Measurements from ENCODE around the gene PXDN. TPM values are rescaled to one million over a fixed set of nuclear protein-coding genes. Genes with fewer than 3 reads are reported as not detected.

PXDN gene
- total and polyA plus RNA-seq, 2 donors (not counting 3 experiments of a cell fraction or from before 2014, with no cell fraction given), result 231 to 308 TPM

DNA sequence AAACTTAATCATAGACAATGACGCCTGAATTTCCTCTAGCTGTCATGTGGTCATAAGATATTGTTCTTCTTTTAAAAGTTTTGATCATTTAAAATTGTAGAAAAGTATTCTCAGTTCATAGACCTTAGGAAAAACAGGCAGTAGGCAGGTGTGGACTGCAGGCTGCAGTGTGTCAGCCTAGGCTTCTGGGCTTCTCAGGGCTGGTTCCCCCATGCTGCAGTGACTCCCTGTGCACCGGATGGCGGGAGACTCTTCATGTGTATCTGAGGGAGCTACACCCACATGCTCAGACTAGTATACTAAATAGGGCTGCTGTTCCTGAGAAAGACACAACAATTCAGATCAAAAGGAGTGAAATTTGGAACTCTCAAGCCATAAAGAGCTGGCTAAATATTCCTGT is 72.4 kb downstream of the PXDN start:
- POLR2A ChIA-PET, result no interaction called here
- Histone ChIP-seq H3K9me1 (replicated peaks; ENCODE audit: control insufficient read depth, extremely low read depth, insufficient read depth, low read length) (no peaks in the 10 kb centered on the region), H2AFZ (ENCODE audit: low read depth, low read length) (no peak overlapping the region), H3K4me2 (ENCODE audit: insufficient read depth, low read length) (no peak overlapping the region), H3K9me3 (replicated peaks; ENCODE audit: control insufficient read depth, insufficient read depth, low read length) (no peaks in the 10 kb centered on the region), H3K36me3 (ENCODE audit: control insufficient read depth in 2 of 2, extremely low read depth in 1 of 2, insufficient read depth in 2 of 2, low read length in 2 of 2) (peaks cover 6 to 27% of the 10 kb centered on the region in 2 experiments), H4K20me1 (replicated peaks; ENCODE audit: control insufficient read depth, extremely low read depth, insufficient read depth, low read length) (no peaks in the 10 kb centered on the region), H3K79me2 (ENCODE audit: control insufficient read depth, insufficient read depth, low read length) (no peaks in the 10 kb centered on the region), H3K4me1 (ENCODE audit: control insufficient read depth, extremely low read depth, insufficient read depth, low read length) (no peaks in the 10 kb centered on the region), H3K4me3 (replicated peaks in 1 of 3; ENCODE audit: insufficient read depth in 1 of 3, low read depth in 1 of 3, low read length in 3 of 3) (no peak overlapping the region), H3K27me3 (ENCODE audit: control insufficient read depth in 2 of 2, insufficient read depth in 2 of 2, low read length in 2 of 2) (no peaks in the 10 kb centered on the region), H3K9ac (replicated peaks; ENCODE audit: extremely low read depth, insufficient read depth, low read length) (no peak overlapping the region), H3K27ac (ENCODE audit: insufficient read depth, low read depth, low read length) (no peak overlapping the region)
- BruUV-seq (replicated peaks), result no TSS peak
- dilution Hi-C loops (cut with MboI; ENCODE audit: extremely low pct_ligation_motif_present, low sequenced_read_pairs), result no loop called here
- CTCF ChIA-PET, result interaction anchor here (1.0 to 2.9 kb wide), 4 partner anchors 15 to 79 kb away, joined by 3 to 17 read pairs (median 4); no protein-coding TSS in a partner anchor
- intact Hi-C loops (cut with micrococcal nuclease), result no loop called here
- TF ChIP-seq JUN (IDR thresholded peaks at IDR 0.05; ENCODE audit: borderline replicate concordance, insufficient read depth, insufficient read length, low read depth) (no peak), POLR2A (IDR thresholded peaks at IDR 0.05; ENCODE audit: low read depth, low read length) (no peak), POLR2AphosphoS5 (IDR thresholded peaks at IDR 0.05; ENCODE audit: insufficient read depth, low read depth, low read length) (no peak), GATA2 (IDR thresholded peaks at IDR 0.05; ENCODE audit: insufficient read depth, insufficient read length, low read depth, low read length) (no peak), EZH2 (IDR thresholded peaks at IDR 0.05; ENCODE audit: borderline replicate concordance, low read depth, low read length, severe bottlenecking) (no peak), FOS (IDR thresholded peaks at IDR 0.05; ENCODE audit: borderline replicate concordance, insufficient read depth, low read length) (no peak), MYC (IDR thresholded peaks at IDR 0.05; ENCODE audit: low read depth, low read length) (no peak)
- TF ChIP-seq, protein P1, sequence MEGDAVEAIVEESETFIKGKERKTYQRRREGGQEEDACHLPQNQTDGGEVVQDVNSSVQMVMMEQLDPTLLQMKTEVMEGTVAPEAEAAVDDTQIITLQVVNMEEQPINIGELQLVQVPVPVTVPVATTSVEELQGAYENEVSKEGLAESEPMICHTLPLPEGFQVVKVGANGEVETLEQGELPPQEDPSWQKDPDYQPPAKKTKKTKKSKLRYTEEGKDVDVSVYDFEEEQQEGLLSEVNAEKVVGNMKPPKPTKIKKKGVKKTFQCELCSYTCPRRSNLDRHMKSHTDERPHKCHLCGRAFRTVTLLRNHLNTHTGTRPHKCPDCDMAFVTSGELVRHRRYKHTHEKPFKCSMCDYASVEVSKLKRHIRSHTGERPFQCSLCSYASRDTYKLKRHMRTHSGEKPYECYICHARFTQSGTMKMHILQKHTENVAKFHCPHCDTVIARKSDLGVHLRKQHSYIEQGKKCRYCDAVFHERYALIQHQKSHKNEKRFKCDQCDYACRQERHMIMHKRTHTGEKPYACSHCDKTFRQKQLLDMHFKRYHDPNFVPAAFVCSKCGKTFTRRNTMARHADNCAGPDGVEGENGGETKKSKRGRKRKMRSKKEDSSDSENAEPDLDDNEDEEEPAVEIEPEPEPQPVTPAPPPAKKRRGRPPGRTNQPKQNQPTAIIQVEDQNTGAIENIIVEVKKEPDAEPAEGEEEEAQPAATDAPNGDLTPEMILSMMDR (IDR thresholded peaks at IDR 0.05; ENCODE audit: extremely low read depth in 1 of 2, insufficient read depth in 1 of 2, low read depth in 1 of 2, low read length in 2 of 2), result no peak
- TF ChIP-seq, protein P2, sequence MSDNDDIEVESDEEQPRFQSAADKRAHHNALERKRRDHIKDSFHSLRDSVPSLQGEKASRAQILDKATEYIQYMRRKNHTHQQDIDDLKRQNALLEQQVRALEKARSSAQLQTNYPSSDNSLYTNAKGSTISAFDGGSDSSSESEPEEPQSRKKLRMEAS (IDR thresholded peaks at IDR 0.05; ENCODE audit: insufficient read depth, insufficient read length), result no peak
- FAIRE-seq (no peak), DNase-seq (ENCODE audit: low read depth, low spot score) (no peak)
